Spleen (tissue), 11 donors: ENCODE measurements around the gene COPB1. TPM values are rescaled to one million over a fixed set of nuclear protein-coding genes. Genes with fewer than 3 reads are reported as not detected.

Source experiments
- DNase-seq: peaks from one replicate; pipeline ENCODE4 v3.0.0-alpha.2; 2020
- H3K27ac ChIP-seq, 8 donors: fragments of 200-600 bp; sonication (generic) in 7 of 8; 1 replicate in 4 of 8; 2 replicates in 4 of 8; pipeline versions ENCODE4 v1.5.0 to v1.8.0; 2016 to 2021; ENCODE audit warnings: inconsistent platforms in 4 of 8, mild to moderate bottlenecking in 4 of 8, moderate library complexity in 1 of 8
- H3K27me3 ChIP-seq, 7 donors: fragments of 200-600 bp; sonication (generic) in 6 of 7; replicated peaks in 1 of 7; 1 replicate in 4 of 7; 2 replicates in 3 of 7; pipeline versions ENCODE4 v1.5.0 to v1.8.0; 2016 to 2021; ENCODE audit warnings: inconsistent platforms in 3 of 7, mild to moderate bottlenecking in 1 of 7
- H3K36me3 ChIP-seq, 6 donors: fragments of 200-600 bp; sonication (generic) in 5 of 6; 1 replicate in 4 of 6; 2 replicates in 2 of 6; pipeline versions ENCODE4 v1.5.0 to v1.8.0; 2016 to 2021; ENCODE audit warnings: inconsistent platforms in 2 of 6
- H3K4me1 ChIP-seq, 6 donors: fragments of 200-600 bp; sonication (generic) in 5 of 6; 1 replicate in 3 of 6; 2 replicates in 3 of 6; pipeline versions ENCODE4 v1.5.0 to v1.8.0; 2016 to 2021; ENCODE audit warnings: inconsistent platforms in 3 of 6
- H3K4me3 ChIP-seq, 8 donors: fragments of 200-600 bp; sonication (generic) in 7 of 8; 1 replicate in 4 of 8; 2 replicates in 4 of 8; pipeline versions ENCODE4 v1.5.0 to v1.8.0; 2016 to 2021; ENCODE audit warnings: inconsistent platforms in 4 of 8, mild to moderate bottlenecking in 4 of 8, moderate library complexity in 2 of 8
- H3K9me3 ChIP-seq, 8 donors: fragments of 200-600 bp; sonication (generic) in 7 of 8; 1 replicate in 4 of 8; 2 replicates in 4 of 8; pipeline versions ENCODE4 v1.5.0 to v1.8.0; 2016 to 2021; ENCODE audit warnings: inconsistent platforms in 4 of 8
- POLR2A ChIP-seq, 3 donors: fragments of 450-650 bp; IDR thresholded peaks; one replicate each; pipeline ENCODE4 v1.5.1; 2017; ENCODE audit warnings: antibody characterized with exemption in 3 of 3, mild to moderate bottlenecking in 1 of 3
- POLR2AphosphoS5 ChIP-seq, 3 donors: sonication (generic); formaldehyde crosslinking; IDR thresholded peaks; one replicate each; pipeline ENCODE4 v1.5.1; 2017; ENCODE audit warnings: antibody characterized with exemption in 3 of 3
- WGBS, 5 donors: extraction: QIAGEN DNeasy Blood & Tissue Kit in 3 of 5; methylation state at CpG; one replicate each; pipeline versions ENCODE4 v1.1.5 to v1.1.7; 2013 to 2018; 5-methylcytosine and 5-hydroxymethylcytosine counted together
- intact Hi-C: fragments of 100-400 bp; cut with DNase I; formaldehyde crosslinking; loops from one replicate; pipeline ENCODE4 v1.15.0; 2023; ENCODE audit warnings: low total_unique reads
- polyA plus RNA-seq, 3 donors: library from polyadenylated mRNA; stranded (reverse); fragments of 200-250 nt; gene quantifications; one replicate each; pipeline ENCODE4 v1.2.1, GENCODE V29; 2013
- total RNA-seq, 7 donors: library from RNA; depleted of rRNA in 3 of 7; stranded (reverse); fragments of >200 nt in 3 of 7; fragmentation: NEBNext Ultra II Directional in 4 of 7; extraction: Animal tissue kit (Norgen Biotek cat#: 25700) in 4 of 7; gene quantifications; one replicate each; pipeline versions ENCODE4 v1.1.0 to v1.2.1, GENCODE V29; 2016 to 2021
- TF ChIP-seq, protein P1 (sequence below), 11 experiments: fragments of 200-600 bp in 7 of 11; fragments of 450-650 bp in 4 of 11; sonication (generic) in 4 of 11; IDR thresholded peaks in 8 of 11; conservative IDR thresholded peaks in 3 of 11; 1 replicate in 7 of 11; 2 replicates in 4 of 11; pipeline versions ENCODE4 v1.4.0 to v1.8.0; 2016 to 2021; ENCODE audit warnings: antibody characterized with exemption in 11 of 11, inconsistent platforms in 4 of 11, mild to moderate bottlenecking in 1 of 11
- donor health status: healthy with polysubstance abuse.
- donor health status: DM: no; HTN: no; CAD: no; lungs with moderate emphysema.
- donor health status: DM: no; HTN: no; CAD: no.
- donor health status: Bipolar disorder and iron deficiency.
- donor health status: healthy.
- donor health status: DM: no; HTN: no; CAD: no.
- donor health status: DM: yes; HTN: yes; CAD: no.

The COPB1 gene
- total and polyA plus RNA-seq, 10 donors = 43.6 to 122 (median 80.8) TPM

DNA sequence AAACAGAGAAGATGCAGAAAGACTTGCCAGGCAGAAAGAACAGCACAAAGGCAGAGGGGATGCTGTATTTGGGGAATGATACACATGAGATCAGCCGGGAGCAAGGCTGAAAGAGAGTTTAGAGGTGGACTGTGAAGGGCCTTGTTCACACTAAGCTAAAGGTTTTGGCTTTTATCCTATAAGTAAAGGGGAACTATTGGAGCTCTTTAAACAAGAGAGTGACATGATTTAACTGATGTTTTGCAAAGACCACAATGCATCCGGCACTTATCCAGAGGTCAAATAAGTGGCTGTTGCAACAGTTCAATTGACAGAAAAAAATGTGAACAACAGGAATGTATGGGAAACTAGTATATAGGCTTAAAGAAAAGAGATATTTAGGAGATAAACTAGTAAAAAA lies 76.0 kb downstream of the COPB1 start:
- Histone ChIP-seq H3K36me3 (no peaks in the 10 kb centered on the region), H3K27me3 (no peaks in the 10 kb centered on the region), H3K9me3 (no peaks in the 10 kb centered on the region), H3K27ac (peak overlapping the region in 1 of 8 donors; percentile 53), H3K4me1 (peaks cover 0 to 47% (median 21%) of the 10 kb centered on the region in 6 donors), H3K4me3 (no peak overlapping the region)
- no peak for DNase-seq
- WGBS, 5 donors = 39 to 53% (median 43%) methylated on average over 2 of the region's 2 CpGs
- intact Hi-C loops = no loop called here
- no peak for TF ChIP-seq POLR2A (IDR thresholded peaks at IDR 0.05)
- TF ChIP-seq, protein P1, sequence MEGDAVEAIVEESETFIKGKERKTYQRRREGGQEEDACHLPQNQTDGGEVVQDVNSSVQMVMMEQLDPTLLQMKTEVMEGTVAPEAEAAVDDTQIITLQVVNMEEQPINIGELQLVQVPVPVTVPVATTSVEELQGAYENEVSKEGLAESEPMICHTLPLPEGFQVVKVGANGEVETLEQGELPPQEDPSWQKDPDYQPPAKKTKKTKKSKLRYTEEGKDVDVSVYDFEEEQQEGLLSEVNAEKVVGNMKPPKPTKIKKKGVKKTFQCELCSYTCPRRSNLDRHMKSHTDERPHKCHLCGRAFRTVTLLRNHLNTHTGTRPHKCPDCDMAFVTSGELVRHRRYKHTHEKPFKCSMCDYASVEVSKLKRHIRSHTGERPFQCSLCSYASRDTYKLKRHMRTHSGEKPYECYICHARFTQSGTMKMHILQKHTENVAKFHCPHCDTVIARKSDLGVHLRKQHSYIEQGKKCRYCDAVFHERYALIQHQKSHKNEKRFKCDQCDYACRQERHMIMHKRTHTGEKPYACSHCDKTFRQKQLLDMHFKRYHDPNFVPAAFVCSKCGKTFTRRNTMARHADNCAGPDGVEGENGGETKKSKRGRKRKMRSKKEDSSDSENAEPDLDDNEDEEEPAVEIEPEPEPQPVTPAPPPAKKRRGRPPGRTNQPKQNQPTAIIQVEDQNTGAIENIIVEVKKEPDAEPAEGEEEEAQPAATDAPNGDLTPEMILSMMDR (IDR thresholded peaks at IDR 0.05 in 8 of 11, conservative IDR thresholded peaks at IDR 0.05 in 3 of 11) = no peak
- no peak for TF ChIP-seq POLR2AphosphoS5 (IDR thresholded peaks at IDR 0.05)

DNA sequence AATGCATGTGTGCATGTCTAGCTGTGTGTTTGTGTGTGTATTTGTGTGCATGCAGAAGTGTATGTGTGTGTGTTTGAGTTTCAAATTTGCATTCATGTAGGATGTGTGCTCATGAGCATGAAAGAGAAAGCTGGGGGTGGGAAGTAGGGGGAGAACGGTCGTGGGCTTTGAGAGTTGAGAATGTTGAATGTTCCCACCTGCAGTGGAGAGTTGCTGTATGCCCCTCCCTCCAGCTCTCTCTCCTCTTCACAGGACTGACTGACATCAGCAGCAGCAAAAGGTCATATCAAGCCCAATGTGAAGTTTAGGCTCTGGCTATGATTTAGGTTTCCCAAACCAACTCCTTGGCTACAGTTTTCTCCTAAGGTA lies 76.8 kb downstream of the COPB1 start:
- Histone ChIP-seq H3K36me3 (no peaks in the 10 kb centered on the region), H3K9me3 (no peaks in the 10 kb centered on the region), H3K4me1 (peaks cover 0 to 48% (median 21%) of the 10 kb centered on the region in 6 donors), H3K27ac (peak overlapping the region in 2 of 8 donors; percentile 15 to 53), H3K4me3 (no peak overlapping the region), H3K27me3 (no peaks in the 10 kb centered on the region)
- no peak for DNase-seq
- 14 to 51% (median 23%) methylated on average over 1 to 2 of the region's 2 CpGs for WGBS, 5 donors
- intact Hi-C loops = no loop called here
- TF ChIP-seq POLR2AphosphoS5 (IDR thresholded peaks at IDR 0.05) = no peak
- no peak for TF ChIP-seq POLR2A (IDR thresholded peaks at IDR 0.05)
- TF ChIP-seq, protein P1 (IDR thresholded peaks at IDR 0.05 in 8 of 11, conservative IDR thresholded peaks at IDR 0.05 in 3 of 11) = no peak

DNA sequence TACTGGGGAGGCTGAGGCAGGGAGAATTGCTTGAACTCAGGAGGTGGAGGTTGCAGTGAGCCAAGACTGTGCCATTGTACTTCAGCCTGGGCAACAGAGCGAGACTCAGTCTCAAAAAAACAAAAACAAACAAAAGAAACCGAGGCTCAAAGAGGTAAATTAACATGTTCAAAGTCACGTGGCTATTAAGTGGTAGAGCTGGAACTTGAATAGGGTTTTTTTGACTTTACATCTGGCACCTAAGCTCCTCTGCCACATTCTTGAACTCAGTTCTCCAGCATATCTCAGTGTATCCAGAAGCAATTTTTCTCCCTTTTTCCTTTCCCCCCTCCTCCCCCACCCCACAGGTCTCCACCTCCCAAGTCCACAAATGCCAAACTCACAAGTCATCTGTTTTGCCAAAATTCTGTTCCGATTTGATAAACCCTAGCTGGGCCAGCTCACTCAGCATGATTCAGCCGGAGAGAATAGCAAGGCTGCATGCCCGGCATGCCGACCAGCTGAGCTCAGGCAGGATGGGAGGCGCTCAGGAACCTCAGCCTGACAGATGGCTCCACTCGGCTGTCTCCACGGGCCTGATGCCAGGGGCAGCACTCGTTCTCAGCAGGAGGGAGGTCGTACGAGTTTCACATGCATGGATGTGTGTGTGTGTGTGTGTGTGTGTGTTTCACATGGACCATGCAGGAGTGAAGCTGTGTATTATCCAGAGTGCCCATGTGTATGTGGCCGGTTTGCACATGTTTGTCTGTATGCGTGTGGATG lies 77.4 kb downstream of the COPB1 start:
- Histone ChIP-seq H3K4me3 (no peak overlapping the region), H3K4me1 (peaks cover 0 to 54% (median 21%) of the 10 kb centered on the region in 6 donors), H3K9me3 (no peaks in the 10 kb centered on the region), H3K27me3 (no peaks in the 10 kb centered on the region), H3K27ac (peak overlapping the region in 3 of 8 donors; percentile 12 to 53 (median 13)), H3K36me3 (no peaks in the 10 kb centered on the region)
- DNase-seq = peak; percentile 81
- intact Hi-C loops = no loop called here
- WGBS, 5 donors = 33 to 42% (median 36%) methylated on average over 14 to 15 of the region's 15 CpGs
- TF ChIP-seq POLR2A (IDR thresholded peaks at IDR 0.05) = no peak
- TF ChIP-seq POLR2AphosphoS5 (IDR thresholded peaks at IDR 0.05) = peak; percentile 50 to 76 (median 66)

DNA sequence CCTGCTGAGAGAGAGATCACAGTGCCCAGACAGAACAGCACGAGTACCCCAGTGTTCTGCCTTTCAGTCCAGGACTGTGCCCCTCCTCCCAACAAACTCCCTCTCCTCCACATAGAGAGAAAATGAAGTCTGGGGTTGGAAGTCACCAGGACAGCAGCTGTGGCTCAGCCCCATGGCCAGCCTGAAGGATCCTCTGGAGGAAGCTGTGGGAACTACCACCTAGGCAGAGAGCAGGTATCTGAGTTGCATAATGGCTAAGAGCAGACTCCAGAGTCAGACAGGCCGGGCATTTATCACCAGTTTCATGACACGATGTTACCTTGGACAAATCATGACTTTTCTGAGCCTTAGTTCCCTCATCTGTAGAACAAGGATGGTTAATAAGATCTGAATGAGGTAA lies 79.4 kb downstream of the COPB1 start:
- intact Hi-C loops = no loop called here
- Histone ChIP-seq H3K4me3 (no peak overlapping the region), H3K27ac (no peak overlapping the region), H3K27me3 (no peaks in the 10 kb centered on the region), H3K9me3 (no peaks in the 10 kb centered on the region), H3K36me3 (no peaks in the 10 kb centered on the region), H3K4me1 (peaks cover 0 to 57% (median 21%) of the 10 kb centered on the region in 6 donors)
- TF ChIP-seq, protein P1 (IDR thresholded peaks at IDR 0.05 in 8 of 11, conservative IDR thresholded peaks at IDR 0.05 in 3 of 11) = no peak
- TF ChIP-seq POLR2AphosphoS5 (IDR thresholded peaks at IDR 0.05) (no peak), POLR2A (IDR thresholded peaks at IDR 0.05) (no peak)
- 83 to 96% (median 95%) methylated on average over 3 of the region's 3 CpGs for WGBS, 5 donors
- no peak for DNase-seq
